Neural cell (in vitro differentiated cells): Measurements from ENCODE around the gene XIRP1. TPM values are rescaled to one million over a fixed set of nuclear protein-coding genes. Genes with fewer than 3 reads are reported as not detected.

Source experiments
- H2AFZ ChIP-seq: fragments of 200-600, 300-800 bp; sonication (generic), shearing (Covaris generic); 2 replicates; pipeline ENCODE4 v1.6.0; 2014; ENCODE audit warnings: low read depth, mild to moderate bottlenecking, antibody characterized with exemption, low read length, moderate library complexity
- H3F3A ChIP-seq: fragments of 200-600 bp; shearing (Covaris generic); 2 replicates; pipeline ENCODE4 v1.6.1; 2016; ENCODE audit warnings: mild to moderate bottlenecking, moderate library complexity, mixed read lengths, antibody characterized with exemption, low read length; ENCODE audit not compliant: insufficient read depth, poor library complexity, severe bottlenecking
- H3K27ac ChIP-seq: fragments of 200-600, 300-800 bp; sonication (generic), shearing (Covaris generic); 2 replicates; pipeline ENCODE4 v1.5.1; 2014; ENCODE audit warnings: mild to moderate bottlenecking, low read length, moderate library complexity
- H3K27me3 ChIP-seq: fragments of 300-800, 200-600 bp; sonication (generic), shearing (Covaris generic); 2 replicates; pipeline ENCODE4 v1.6.0; 2014; ENCODE audit warnings: mild to moderate bottlenecking, low read depth, low read length, moderate library complexity; ENCODE audit not compliant: insufficient read depth
- H3K36me3 ChIP-seq: fragments of 300-800, 200-600 bp; sonication (generic), shearing (Covaris generic); 2 replicates; pipeline ENCODE4 v1.5.1; 2014; ENCODE audit warnings: mild to moderate bottlenecking, antibody characterized with exemption, low read length, moderate library complexity; ENCODE audit not compliant: insufficient read depth
- H3K4me2 ChIP-seq: fragments of 300-800, 200-600 bp; sonication (generic), shearing (Covaris generic); 2 replicates; pipeline ENCODE4 v1.6.0; 2014; ENCODE audit warnings: mild to moderate bottlenecking, low read length
- H3K4me3 ChIP-seq: fragments of 300-800, 200-600 bp; sonication (generic), shearing (Covaris generic); 2 replicates; pipeline ENCODE4 v1.5.1; 2014; ENCODE audit warnings: mild to moderate bottlenecking, low read length, moderate library complexity
- H3K79me2 ChIP-seq: fragments of 200-600 bp; shearing (Covaris generic); replicated peaks from 2 replicates; pipeline ENCODE4 v1.6.0; 2014; ENCODE audit warnings: mild to moderate bottlenecking, low read length, moderate library complexity; ENCODE audit not compliant: insufficient read depth
- H3K9ac ChIP-seq: fragments of 300-800, 200-600 bp; sonication (generic), shearing (Covaris generic); 2 replicates; pipeline ENCODE4 v1.6.1; 2016; ENCODE audit warnings: mild to moderate bottlenecking, low read length, mixed read lengths
- H3K9me2 ChIP-seq: fragments of 200-600 bp; shearing (Covaris generic); 2 replicates; pipeline ENCODE4 v1.6.1; 2016; ENCODE audit warnings: mild to moderate bottlenecking, low read length, mixed read lengths; ENCODE audit not compliant: insufficient read depth
- H3K9me3 ChIP-seq: fragments of 200-600, 300-800 bp; sonication (generic), shearing (Covaris generic); 2 replicates; pipeline ENCODE4 v1.6.1; 2016; ENCODE audit warnings: mild to moderate bottlenecking, mixed run types, low read length, moderate library complexity, mixed read lengths
- H4K20me1 ChIP-seq: fragments of 200-600 bp; shearing (Covaris generic); 2 replicates; pipeline ENCODE4 v1.6.1; 2016; ENCODE audit warnings: mild to moderate bottlenecking, mixed run types; ENCODE audit not compliant: insufficient read depth
- CTCF ChIP-seq: fragments of 450-650 bp; IDR thresholded peaks from 2 replicates; pipeline ENCODE4 v1.5.1; 2014; ENCODE audit warnings: antibody characterized with exemption, mild to moderate bottlenecking, moderate library complexity; ENCODE audit not compliant: poor library complexity, severe bottlenecking
- EP300 ChIP-seq: fragments of 450-650 bp; conservative IDR thresholded peaks from 2 replicates; pipeline ENCODE4 v1.6.1; 2014; ENCODE audit warnings: antibody characterized with exemption, mild to moderate bottlenecking, moderate library complexity; ENCODE audit not compliant: poor library complexity, severe bottlenecking
- EZH2 ChIP-seq: fragments of 200-600, 300-800 bp; shearing (Covaris generic), sonication (generic); IDR thresholded peaks from 2 replicates; pipeline ENCODE4 v1.6.1; 2014; ENCODE audit warnings: antibody characterized with exemption, low read length, borderline replicate concordance, mild to moderate bottlenecking; ENCODE audit not compliant: insufficient read depth, poor library complexity, severe bottlenecking
- MXI1 ChIP-seq: fragments of 450-650 bp; conservative IDR thresholded peaks from 2 replicates; pipeline ENCODE4 v1.6.1; 2014; ENCODE audit warnings: antibody characterized with exemption, mild to moderate bottlenecking; ENCODE audit not compliant: poor library complexity, severe bottlenecking
- POLR2AphosphoS5 ChIP-seq: IDR thresholded peaks from 2 replicates; pipeline ENCODE4 v1.6.1; 2012
- RAD21 ChIP-seq: fragments of 450-650 bp; conservative IDR thresholded peaks from 2 replicates; pipeline ENCODE4 v1.6.1; 2014; ENCODE audit warnings: antibody characterized with exemption, mild to moderate bottlenecking, moderate library complexity
- REST ChIP-seq: IDR thresholded peaks from 2 replicates; pipeline ENCODE4 v1.6.1; 2012; ENCODE audit warnings: borderline replicate concordance
- SMC3 ChIP-seq: fragments of 450-650 bp; conservative IDR thresholded peaks from 2 replicates; pipeline ENCODE4 v1.6.1; 2014; ENCODE audit warnings: antibody characterized with exemption, mild to moderate bottlenecking, moderate library complexity; ENCODE audit not compliant: poor library complexity
- TAF1 ChIP-seq: IDR thresholded peaks from 2 replicates; pipeline ENCODE4 v1.6.1; 2012; ENCODE audit warnings: low read depth
- polyA plus RNA-seq: library from polyadenylated mRNA; depleted of rRNA; stranded (reverse); fragments of >200 nt; gene quantifications from 2 replicates; pipeline ENCODE4 v1.2.3, GENCODE V29; 2014

Gene XIRP1
- polyA plus RNA-seq, 1 donor from 2014 or later, result not detected

GRCh38 chr3:39186692-39187151, 5.7 kb downstream of the XIRP1 start:
- Histone ChIP-seq H3K9me3 (no peaks in the 10 kb centered on the region), H3K27ac (no peak overlapping the region), H3K4me3 (no peak overlapping the region), H3K36me3 (no peaks in the 10 kb centered on the region), H2AFZ (no peak overlapping the region), H3K4me2 (no peak overlapping the region), H3K9ac (no peak overlapping the region), H3K79me2 (no peaks in the 10 kb centered on the region), H4K20me1 (no peaks in the 10 kb centered on the region), H3K27me3 (no peaks in the 10 kb centered on the region), H3F3A (no peaks in the 10 kb centered on the region), H3K9me2 (no peaks in the 10 kb centered on the region)
- TF ChIP-seq CTCF (no peak), REST (no peak), SMC3 (no peak), TAF1 (no peak), MXI1 (no peak), RAD21 (no peak), EP300 (no peak), EZH2 (no peak), POLR2AphosphoS5 (no peak)

GRCh38 chr3:39185959-39186691, 6.3 kb downstream of the XIRP1 start:
- Histone ChIP-seq H3K9ac (no peak overlapping the region), H3F3A (no peaks in the 10 kb centered on the region), H4K20me1 (no peaks in the 10 kb centered on the region), H3K36me3 (no peaks in the 10 kb centered on the region), H2AFZ (no peak overlapping the region), H3K79me2 (no peaks in the 10 kb centered on the region), H3K27ac (no peak overlapping the region), H3K9me3 (no peaks in the 10 kb centered on the region), H3K4me2 (no peak overlapping the region), H3K4me3 (no peak overlapping the region), H3K27me3 (no peaks in the 10 kb centered on the region), H3K9me2 (no peaks in the 10 kb centered on the region)
- TF ChIP-seq EZH2 (no peak), POLR2AphosphoS5 (no peak), SMC3 (no peak), TAF1 (no peak), REST (no peak), MXI1 (no peak), RAD21 (no peak), CTCF (no peak), EP300 (no peak)
